ENCODE data around the gene PAPPA2.

DNA sequence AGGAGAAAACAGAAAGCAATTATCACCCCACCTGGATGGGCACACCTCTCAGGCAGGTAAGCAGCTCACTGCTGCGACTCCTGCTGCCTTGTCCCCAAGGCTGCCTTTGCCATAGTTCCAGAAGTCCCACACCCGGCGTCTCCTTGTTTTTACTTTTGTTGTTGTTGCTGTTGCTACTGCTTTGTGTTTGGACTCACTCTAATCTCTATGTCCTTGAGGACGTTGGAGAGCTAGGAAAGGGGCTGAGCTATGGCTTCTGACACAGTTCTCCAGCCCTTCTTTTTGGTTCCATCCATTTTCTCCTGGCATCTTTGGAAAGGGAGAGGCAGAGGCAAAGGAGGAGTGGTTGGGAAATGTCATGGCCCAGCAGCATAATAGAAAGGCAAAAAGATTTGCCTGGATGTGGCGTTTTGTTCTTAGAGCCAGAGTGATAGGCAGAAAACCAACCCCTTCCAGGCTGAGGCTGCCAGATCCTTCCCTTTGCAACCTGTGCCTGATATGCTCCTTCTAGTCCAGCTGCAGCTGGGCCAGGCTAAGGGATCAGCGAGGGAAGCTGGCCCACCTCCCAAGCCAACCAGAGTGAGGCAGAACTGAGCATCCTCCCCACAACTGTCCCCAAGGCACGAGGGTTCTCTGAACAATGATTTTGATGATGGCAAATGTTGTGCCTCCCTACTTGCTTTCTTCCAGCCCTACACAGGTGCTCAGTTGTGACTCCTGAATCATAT is 430.8 kb downstream of the PAPPA2 start:
- TF ChIP-seq POLR2AphosphoS5 (IDR thresholded peaks at IDR 0.05) (no peak), POLR2A (IDR thresholded peaks at IDR 0.05) (no peak), EP300 (IDR thresholded peaks at IDR 0.05; ENCODE audit: low read depth) (no peak)
- TF ChIP-seq, protein P1, sequence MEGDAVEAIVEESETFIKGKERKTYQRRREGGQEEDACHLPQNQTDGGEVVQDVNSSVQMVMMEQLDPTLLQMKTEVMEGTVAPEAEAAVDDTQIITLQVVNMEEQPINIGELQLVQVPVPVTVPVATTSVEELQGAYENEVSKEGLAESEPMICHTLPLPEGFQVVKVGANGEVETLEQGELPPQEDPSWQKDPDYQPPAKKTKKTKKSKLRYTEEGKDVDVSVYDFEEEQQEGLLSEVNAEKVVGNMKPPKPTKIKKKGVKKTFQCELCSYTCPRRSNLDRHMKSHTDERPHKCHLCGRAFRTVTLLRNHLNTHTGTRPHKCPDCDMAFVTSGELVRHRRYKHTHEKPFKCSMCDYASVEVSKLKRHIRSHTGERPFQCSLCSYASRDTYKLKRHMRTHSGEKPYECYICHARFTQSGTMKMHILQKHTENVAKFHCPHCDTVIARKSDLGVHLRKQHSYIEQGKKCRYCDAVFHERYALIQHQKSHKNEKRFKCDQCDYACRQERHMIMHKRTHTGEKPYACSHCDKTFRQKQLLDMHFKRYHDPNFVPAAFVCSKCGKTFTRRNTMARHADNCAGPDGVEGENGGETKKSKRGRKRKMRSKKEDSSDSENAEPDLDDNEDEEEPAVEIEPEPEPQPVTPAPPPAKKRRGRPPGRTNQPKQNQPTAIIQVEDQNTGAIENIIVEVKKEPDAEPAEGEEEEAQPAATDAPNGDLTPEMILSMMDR (IDR thresholded peaks at IDR 0.05), result no peak

All from transverse colon (tissue), 4 donors.